HG02884 (cell line): ENCODE results near the gene TMEM53.

Source experiments
- ATAC-seq: cut with Tn5 transposase; IDR thresholded peaks from one replicate; pipeline ENCODE4 v1.9.1; 2021; ENCODE audit warnings: mild to moderate bottlenecking, moderate library complexity; ENCODE audit not compliant: unreplicated experiment

The TMEM53 gene

GRCh38 chr1:44648529-44649250, 25.6 kb downstream of the TMEM53 start:
- ATAC-seq: no peak

DNA sequence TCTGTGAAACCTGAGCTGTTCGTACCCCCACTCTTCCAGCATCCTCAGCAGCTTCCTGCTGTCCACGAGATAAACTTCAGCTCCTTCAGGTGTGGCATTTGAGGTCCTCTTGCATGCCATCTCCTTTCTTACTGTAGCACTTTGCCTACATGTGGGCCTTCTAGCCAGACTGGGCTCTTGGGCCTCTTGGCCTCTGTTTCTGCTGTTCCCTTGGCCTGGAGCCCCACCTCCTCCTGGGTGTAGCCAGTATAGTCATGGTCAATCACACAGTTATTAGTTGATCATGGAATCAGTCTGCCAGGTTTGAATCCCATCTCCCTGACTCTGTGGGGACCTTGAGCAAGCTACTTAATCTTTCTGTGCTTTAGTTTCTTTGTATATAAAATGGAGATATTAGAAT, 26.4 kb downstream of the TMEM53 start:
- no peak for ATAC-seq

DNA sequence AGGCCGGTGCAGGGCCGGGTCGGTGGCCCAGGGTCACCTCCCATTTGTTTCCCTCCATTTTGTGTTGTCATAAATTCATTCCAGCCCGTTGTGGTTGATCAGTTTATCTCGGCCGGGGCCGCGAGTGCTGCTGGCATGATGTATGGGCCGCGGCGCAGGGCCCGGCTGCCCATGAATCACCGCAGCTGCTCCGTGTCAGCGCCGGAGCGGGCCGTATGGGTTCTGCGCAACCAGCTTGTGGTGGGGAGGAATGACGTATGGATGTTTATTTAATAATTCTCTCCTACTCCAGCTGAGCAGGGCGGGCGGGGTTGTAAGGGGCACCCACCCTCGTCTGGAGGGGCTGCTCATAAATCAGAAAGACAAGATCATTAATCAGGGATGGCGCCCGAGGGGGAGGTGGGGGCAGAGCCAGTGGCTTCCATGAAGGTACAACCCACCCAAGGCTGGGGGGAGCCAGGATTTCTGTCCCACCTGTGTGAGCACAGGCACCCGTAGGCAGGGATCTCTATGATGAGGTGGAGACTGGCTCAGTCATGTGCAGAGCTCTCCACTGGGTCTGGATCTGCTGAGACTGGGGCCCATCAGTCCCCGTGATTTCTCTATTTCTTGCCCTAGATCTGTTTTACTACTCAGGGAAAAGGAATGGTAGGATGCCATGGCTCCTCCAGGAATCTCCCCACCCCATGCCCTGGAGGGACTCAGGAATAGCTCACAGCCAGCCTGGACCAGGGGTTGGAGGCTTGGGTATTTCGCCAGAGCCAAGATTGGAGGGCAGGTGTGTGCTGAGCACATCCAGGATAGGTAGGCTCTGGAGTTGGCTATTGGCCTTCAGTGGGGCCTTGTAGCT, 27.8 kb downstream of the TMEM53 start:
- no peak for ATAC-seq

DNA sequence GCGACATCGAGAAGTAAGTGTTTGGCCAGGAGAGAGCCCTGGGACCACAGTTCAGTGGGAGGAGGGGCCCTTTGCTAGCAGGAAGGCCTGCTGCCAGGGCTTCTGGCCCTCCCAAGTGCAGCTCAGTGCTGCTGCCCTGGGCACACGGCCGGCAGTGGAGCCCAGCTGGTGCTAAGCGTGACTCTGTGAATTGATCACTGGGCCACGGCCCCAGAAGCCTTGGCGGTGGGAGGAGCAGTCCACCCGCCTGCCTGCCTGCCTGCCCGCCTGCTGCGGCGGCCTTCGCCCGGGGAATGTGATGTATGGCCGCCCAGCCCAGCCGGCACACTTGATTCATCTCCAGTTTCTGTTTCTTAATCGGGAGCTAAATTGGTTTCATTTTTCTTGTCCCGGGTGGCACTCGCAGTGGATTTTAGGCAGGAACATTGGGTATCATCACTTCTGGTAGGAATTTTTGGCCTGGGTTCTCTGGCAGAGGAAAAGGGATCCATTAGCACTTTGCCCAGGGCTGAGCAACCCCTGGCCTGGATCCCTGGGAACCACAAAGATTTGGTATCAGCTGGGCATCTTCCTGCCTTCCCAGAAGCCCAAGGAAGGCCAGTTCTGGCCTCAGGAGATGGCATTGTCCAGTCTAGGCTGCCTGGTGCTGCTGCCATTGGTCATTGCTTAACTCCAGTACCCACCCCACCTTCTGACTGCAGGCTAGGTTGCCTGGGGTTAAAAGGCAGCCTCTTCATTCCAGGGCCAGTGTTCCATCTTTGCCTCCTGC, 28.6 kb downstream of the TMEM53 start:
- no peak for ATAC-seq

- no peak for ATAC-seq
Measured at GRCh38 chr1:44644806-44645205, 29.5 kb downstream of the TMEM53 start.

- no peak for ATAC-seq
Measured at GRCh38 chr1:44643721-44644334, 30.5 kb downstream of the TMEM53 start.

GRCh38 chr1:44642925-44643324, 31.4 kb downstream of the TMEM53 start:
- no peak for ATAC-seq

DNA sequence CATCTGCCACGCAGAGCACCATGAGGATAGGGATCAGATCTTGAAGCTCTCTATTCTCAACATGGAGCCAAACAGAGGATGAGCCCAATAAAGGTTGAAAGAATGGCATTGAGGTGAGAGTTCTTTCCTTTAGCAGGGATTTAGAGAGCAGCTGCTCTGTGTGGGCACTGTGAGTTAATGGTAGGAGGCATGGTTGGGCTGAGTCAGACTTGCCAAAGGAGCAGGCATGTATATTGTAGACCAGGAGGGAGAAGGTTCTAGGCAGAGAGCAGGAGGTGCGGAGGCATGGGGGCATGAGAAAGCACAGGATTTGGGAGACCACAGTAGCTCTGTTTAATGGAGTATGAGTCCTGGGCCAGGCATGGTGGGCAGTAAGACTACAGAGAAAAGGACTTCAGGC, 32.0 kb downstream of the TMEM53 start:
- no peak for ATAC-seq

GRCh38 chr1:44641126-44642102, 32.9 kb downstream of the TMEM53 start:
- ATAC-seq: no peak

DNA sequence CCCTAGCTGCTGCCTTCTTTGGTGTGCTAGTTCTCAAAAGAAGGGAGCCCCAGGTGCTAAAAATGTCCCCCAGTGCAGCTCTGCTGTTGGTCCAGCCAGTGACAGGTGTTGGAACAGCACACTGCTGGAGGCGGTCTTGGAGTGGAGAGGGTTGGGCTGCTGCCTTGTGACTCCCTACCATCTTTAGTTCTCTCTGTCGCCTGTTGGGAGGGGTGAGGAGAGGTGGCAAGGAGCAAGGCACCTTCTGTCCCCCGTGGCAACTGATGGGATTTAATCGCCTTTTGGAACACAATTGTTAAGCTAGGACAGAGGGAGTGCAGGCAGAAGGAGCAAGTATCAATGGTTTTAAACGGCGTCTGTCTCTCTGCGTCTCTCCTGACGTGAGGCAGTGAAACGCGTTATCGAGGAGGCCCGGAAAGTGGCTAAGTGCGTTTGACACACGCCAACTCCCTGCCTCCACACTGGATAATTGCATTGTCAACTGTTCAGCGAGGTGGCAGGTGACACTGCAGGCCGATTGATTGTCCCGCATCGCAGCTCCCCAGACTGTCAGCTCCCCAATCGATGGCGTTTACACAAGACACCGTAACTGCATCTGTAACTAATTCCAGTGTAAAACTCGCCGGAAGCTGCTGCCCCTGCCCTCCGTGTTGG, 34.0 kb downstream of the TMEM53 start:
- ATAC-seq: no peak

GRCh38 chr1:44637702-44638411, 36.4 kb downstream of the TMEM53 start:
- no peak for ATAC-seq

DNA sequence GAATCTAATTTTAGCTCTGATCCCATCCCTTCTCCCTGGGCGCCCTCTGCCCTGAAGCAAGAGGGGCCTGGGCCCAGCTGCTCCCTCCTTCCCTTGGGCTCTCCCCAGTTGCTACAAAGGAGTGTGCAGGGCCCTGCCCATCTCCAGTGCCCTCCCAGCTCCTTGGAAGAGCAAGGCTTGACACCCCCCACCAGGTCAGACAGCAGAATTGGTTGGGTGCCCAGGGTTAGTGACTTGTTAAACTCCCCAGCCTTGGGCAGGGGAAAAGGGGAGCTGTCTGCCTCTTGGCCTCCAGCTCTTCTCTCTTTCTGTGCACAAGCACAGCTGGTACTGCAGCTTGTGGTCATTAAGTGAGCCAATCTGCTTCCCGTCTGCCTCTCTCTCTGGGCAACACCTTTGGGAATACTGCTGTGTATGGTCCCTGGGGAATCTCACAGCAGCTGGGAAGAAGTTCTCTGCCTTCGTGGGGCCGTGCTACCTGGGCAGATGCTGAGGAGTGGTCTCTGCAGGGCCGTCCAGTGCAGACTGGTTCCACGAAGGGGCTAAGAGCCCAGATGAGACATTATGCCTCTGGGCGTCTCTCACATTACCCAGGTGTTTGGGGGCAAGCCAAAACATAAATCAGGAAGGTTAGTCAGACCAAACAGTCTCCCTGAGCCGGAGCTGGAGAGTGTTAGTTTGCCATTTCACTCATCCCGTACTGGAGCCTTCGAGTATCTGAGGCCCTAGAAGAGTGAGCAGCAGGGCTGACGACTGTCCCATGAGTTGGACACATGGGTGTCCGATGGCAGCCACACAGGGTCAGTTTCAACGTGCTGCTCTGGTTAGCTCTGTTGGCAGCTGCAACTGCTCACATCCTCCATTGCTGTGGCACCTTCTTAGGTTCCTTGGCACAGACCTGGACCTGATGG, 37.3 kb downstream of the TMEM53 start:
- no peak for ATAC-seq

DNA sequence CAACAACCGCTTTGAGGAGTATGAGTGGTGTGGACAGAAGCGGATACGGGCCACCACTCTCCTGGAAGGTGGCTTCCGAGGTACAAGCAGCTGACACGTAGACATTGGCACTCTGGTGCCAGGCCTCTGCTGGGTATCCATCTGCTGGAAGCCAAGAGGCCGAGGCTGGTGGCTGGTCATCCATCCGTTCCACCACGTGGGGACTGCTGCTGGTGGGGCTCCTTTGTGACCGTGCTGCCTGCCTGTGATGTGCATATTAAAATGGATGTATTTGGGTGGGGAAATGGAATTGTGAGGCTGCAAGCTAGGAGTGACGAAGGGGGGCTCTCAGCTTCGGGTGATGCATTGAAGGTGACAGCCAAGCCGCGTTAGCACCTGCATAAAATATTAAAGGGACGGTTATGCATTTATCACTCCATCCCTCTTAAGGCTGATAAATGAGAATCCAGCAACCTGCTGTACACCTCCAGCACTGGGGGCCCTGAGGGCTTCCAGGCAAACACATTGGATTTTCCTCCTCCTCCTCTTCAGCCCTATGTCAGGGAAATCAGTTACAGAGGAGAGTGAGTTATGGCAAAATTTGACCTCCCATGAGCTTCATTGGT, 38.1 kb downstream of the TMEM53 start:
- no peak for ATAC-seq

- no peak for ATAC-seq
Measured at GRCh38 chr1:44635439-44635838, 38.8 kb downstream of the TMEM53 start.

DNA sequence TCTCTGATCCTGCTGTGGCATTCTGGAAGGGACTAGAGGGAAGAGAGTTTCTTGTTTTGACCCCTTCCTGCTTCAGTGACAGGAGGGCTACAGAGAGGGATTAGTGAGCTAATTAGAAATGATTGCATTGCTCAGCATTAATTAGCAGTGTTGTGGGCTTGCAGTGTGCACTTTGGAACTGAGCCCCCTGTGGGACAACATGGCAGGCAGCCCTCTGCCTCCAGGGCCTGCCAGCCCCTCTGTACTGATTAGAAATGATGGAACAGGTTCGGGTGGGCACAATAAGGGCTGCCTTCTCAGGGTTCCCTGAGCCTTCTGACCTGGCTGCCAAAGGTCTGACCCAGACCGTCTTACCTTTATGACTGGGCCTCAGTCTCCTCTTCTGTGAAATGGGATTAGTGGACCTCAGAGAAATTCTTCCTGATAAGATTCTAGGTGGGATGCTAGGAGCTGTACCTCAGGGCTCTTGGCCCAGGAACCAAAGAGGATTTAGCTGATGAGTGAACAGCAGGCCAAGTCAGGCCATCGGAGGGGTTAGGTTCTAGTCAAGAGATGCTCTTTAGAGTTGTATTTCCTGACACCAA, 39.6 kb downstream of the TMEM53 start:
- no peak for ATAC-seq

- ATAC-seq: no peak
Measured at GRCh38 chr1:44632598-44632997, 41.7 kb downstream of the TMEM53 start.
